Measurements from ENCODE around the gene SPATS1. TPM values are rescaled to one million over a fixed set of nuclear protein-coding genes. Genes with fewer than 3 reads are reported as not detected.

The SPATS1 gene
- total RNA-seq, 1 donor from 2014 or later = not detected

DNA sequence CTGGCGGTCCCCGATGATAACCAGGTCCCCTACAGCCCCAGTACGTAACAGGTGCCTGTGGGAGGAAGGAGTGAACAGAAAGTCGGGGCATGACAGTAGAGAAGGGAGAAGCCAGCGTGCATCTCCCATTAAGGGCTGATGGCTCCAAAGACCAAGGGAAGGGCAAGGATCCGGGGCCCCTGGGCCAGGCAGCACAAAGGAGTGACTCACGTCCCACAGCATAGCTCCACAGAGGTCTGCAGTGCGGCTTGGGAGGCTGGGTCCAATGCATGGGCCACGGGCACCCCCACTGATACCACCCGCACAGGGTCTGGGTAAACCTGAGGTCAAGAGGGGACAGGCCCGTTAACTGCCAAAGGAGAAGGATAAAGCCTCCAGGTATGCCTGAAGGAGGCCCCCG lies 39.6 kb upstream of the SPATS1 start:
- H3K36me3 ChIP-seq = no peaks in the 10 kb centered on the region
- no peak for DNase-seq (ENCODE audit: low spot score)
- H3F3A ChIP-seq (ENCODE audit: low read depth) = peaks cover 16% of the 10 kb centered on the region
- peaks cover 8% of the 10 kb centered on the region for H3K27me3 ChIP-seq
- H3K9me3 Mint-ChIP-seq = no peaks in the 10 kb centered on the region
- no peak overlapping the region for H3K4me3 ChIP-seq
- H3K36me3 Mint-ChIP-seq = peaks cover 31% of the 10 kb centered on the region
- H3K9ac ChIP-seq = no peak overlapping the region
- peaks cover 15% of the 10 kb centered on the region for H3K4me1 Mint-ChIP-seq
- H3K27me3 Mint-ChIP-seq (ENCODE audit: insufficient read depth, low read depth) = peaks cover 9% of the 10 kb centered on the region
- H4K20me1 ChIP-seq (ENCODE audit: low read depth) = peaks cover 14% of the 10 kb centered on the region
- H3K27ac ChIP-seq = no peak overlapping the region
- no peaks in the 10 kb centered on the region for H3K79me2 ChIP-seq (ENCODE audit: low read depth)
- H3K4me3 Mint-ChIP-seq = no peak overlapping the region
- no peaks in the 10 kb centered on the region for H3K9me3 ChIP-seq (ENCODE audit: low read depth)
- no peak overlapping the region for H3K27ac Mint-ChIP-seq
- TF ChIP-seq EZH2phosphoT487 (IDR thresholded peaks at IDR 0.05) (no peak), EZH2 (IDR thresholded peaks at IDR 0.05) (no peak)
- TF ChIP-seq, protein P1, sequence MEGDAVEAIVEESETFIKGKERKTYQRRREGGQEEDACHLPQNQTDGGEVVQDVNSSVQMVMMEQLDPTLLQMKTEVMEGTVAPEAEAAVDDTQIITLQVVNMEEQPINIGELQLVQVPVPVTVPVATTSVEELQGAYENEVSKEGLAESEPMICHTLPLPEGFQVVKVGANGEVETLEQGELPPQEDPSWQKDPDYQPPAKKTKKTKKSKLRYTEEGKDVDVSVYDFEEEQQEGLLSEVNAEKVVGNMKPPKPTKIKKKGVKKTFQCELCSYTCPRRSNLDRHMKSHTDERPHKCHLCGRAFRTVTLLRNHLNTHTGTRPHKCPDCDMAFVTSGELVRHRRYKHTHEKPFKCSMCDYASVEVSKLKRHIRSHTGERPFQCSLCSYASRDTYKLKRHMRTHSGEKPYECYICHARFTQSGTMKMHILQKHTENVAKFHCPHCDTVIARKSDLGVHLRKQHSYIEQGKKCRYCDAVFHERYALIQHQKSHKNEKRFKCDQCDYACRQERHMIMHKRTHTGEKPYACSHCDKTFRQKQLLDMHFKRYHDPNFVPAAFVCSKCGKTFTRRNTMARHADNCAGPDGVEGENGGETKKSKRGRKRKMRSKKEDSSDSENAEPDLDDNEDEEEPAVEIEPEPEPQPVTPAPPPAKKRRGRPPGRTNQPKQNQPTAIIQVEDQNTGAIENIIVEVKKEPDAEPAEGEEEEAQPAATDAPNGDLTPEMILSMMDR (IDR thresholded peaks at IDR 0.05) = no peak
- H2AFZ ChIP-seq (replicated peaks) = no peak overlapping the region
- H3K4me1 ChIP-seq = no peaks in the 10 kb centered on the region
- no peak overlapping the region for H3K4me2 ChIP-seq

DNA sequence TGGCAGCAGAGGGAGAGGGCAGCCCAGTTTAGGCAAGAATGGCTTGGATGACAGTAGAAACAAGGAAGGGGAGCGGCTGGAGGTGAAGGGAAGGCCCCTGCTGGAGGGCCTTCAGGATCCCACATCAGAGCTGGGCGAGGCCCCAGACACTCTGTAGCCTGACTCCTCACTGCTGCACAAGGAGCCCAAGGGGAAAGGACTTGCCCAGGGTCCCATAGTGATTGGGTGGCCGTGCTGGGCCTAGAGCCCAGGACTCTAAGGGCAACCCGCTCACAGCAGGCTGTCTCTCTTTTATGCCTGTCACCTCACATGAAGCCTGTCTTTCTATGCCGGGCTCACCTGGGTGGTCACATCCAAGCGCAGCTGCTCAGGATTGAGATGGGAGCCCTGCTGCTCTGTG lies 38.6 kb upstream of the SPATS1 start:
- Mint-ChIP-seq H3K9me3 (no peaks in the 10 kb centered on the region), H3K4me1 (peaks cover 8% of the 10 kb centered on the region), H3K36me3 (peaks cover 35% of the 10 kb centered on the region), H3K27me3 (ENCODE audit: insufficient read depth, low read depth) (peaks cover 8% of the 10 kb centered on the region), H3K4me3 (no peak overlapping the region), H3K27ac (no peak overlapping the region)
- Histone ChIP-seq H3F3A (ENCODE audit: low read depth) (peaks cover 6% of the 10 kb centered on the region), H3K4me3 (no peak overlapping the region), H3K79me2 (ENCODE audit: low read depth) (no peaks in the 10 kb centered on the region), H3K27ac (no peak overlapping the region), H3K36me3 (no peaks in the 10 kb centered on the region), H3K9ac (no peak overlapping the region), H4K20me1 (ENCODE audit: low read depth) (peaks cover 5% of the 10 kb centered on the region), H3K4me1 (no peaks in the 10 kb centered on the region), H3K27me3 (no peaks in the 10 kb centered on the region), H2AFZ (replicated peaks) (no peak overlapping the region), H3K4me2 (no peak overlapping the region), H3K9me3 (ENCODE audit: low read depth) (no peaks in the 10 kb centered on the region)
- TF ChIP-seq EZH2phosphoT487 (IDR thresholded peaks at IDR 0.05) = no peak
- TF ChIP-seq, protein P1 (IDR thresholded peaks at IDR 0.05) = no peak
- no peak for TF ChIP-seq EZH2 (IDR thresholded peaks at IDR 0.05)
- no peak for DNase-seq (ENCODE audit: low spot score)

DNA sequence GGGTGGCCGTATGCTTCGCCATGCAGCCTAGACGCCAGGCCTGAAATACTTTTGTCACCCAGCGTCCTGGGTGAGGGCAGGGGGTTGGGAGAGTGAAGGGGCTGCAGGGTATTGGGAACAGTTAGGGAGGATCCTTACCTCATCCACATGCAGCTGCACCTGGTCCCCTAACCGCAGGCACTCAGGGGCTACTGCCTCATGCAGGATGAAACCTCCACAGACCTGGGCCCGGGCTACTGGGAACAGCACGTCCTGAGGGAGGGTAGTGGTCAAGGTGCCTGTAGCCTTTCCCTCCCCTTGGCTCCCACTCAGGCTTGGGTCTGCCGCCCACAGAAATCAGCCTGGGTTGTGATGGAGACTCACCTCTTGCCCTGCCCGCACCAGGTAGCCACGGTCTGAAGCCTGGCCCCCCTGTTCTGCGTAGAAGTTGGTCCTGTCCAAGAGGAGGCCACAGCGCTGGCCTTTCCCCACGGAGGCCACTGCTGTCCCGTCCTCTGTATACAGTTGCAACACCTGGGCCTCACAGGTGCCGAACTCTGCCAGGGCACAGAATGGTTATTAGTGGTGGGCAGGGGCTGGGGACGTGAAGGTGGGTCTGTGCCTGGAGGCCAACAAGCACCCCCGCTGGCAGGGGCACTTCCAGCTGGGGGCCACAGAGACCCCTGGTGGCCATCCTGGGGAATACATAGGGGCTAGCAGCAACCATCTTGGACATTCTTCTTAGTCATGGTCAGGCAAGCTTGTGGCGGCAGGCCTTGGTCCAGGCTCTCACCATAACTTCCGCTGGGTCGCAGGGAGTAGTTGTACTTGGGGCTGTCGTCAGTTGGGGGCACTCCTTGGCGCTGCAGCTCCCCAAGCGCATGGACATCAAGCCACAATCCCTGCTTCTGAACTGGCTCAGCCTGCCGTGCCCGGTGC lies 37.9 kb upstream of the SPATS1 start:
- Histone ChIP-seq H2AFZ (replicated peaks) (no peak overlapping the region), H3K9ac (no peak overlapping the region), H3K4me3 (no peak overlapping the region), H3K4me1 (no peaks in the 10 kb centered on the region), H3K9me3 (ENCODE audit: low read depth) (no peaks in the 10 kb centered on the region), H3F3A (ENCODE audit: low read depth) (no peaks in the 10 kb centered on the region), H3K27me3 (no peaks in the 10 kb centered on the region), H3K79me2 (ENCODE audit: low read depth) (no peaks in the 10 kb centered on the region), H4K20me1 (ENCODE audit: low read depth) (peaks cover 3% of the 10 kb centered on the region), H3K4me2 (no peak overlapping the region), H3K27ac (no peak overlapping the region), H3K36me3 (no peaks in the 10 kb centered on the region)
- Mint-ChIP-seq H3K4me3 (no peak overlapping the region), H3K4me1 (peaks cover 5% of the 10 kb centered on the region), H3K27me3 (ENCODE audit: insufficient read depth, low read depth) (peaks cover 4% of the 10 kb centered on the region), H3K27ac (no peak overlapping the region), H3K9me3 (no peaks in the 10 kb centered on the region), H3K36me3 (peaks cover 34% of the 10 kb centered on the region)
- TF ChIP-seq, protein P1 (IDR thresholded peaks at IDR 0.05) = peak; percentile 82
- TF ChIP-seq EZH2phosphoT487 (IDR thresholded peaks at IDR 0.05) (no peak), EZH2 (IDR thresholded peaks at IDR 0.05) (no peak)
- DNase-seq (ENCODE audit: low spot score) = peak; percentile 71

Data from neural progenitor cell (in vitro differentiated cells).